Measurements from ENCODE around the gene LRRC1.
A peak's percentile ranks its signal among the peaks of the same experiment; 100 is the strongest.

The LRRC1 gene

GRCh38 chr6:53924821-53925422, 130.1 kb downstream of the LRRC1 start:
- DNase-seq (ENCODE audit: low read depth): no peak

DNA sequence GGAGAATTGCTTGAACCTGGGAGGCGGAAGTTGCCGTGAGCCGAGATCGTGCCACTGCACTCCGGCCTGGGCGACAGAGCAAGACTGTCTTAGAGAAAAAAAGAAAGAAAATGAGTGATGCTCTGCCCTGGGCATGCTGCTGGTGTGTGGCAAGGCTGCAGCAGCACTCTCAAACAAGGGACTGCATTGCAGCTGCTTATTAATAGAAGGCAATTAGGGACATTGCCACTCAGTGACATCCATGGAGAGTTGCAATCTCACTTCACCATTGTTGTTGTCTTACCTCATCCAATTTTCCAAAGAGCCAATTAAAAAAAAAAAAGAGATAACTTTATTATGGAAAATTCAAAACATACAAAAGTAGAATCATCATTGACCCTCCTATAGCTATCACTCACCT, 131.1 kb downstream of the LRRC1 start:
- no peak for DNase-seq (ENCODE audit: low read depth)

- peak; percentile 73 for DNase-seq (ENCODE audit: low read depth)
Observed at GRCh38 chr6:53926505-53926904, 131.7 kb downstream of the LRRC1 start.

- no peak for DNase-seq (ENCODE audit: low read depth)
Observed at GRCh38 chr6:53928641-53929040, 133.8 kb downstream of the LRRC1 start.

GRCh38 chr6:53929041-53929820, 134.4 kb downstream of the LRRC1 start:
- peak; percentile 25 for DNase-seq (ENCODE audit: low read depth)

DNA sequence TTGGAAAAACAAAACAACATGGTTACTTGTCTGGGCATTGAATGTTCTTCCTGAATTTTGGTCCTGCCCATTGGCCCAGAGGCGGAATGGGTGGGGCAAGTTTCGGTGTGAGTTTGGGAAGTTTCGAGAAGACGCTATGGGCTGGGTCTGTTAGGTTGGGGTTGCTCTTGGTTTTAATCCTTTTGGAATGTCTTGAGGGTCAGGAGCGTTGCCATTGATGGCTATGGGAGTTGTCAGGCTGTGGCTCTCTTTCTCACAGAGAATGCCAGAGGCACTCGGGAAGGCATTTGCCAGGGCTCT, 135.0 kb downstream of the LRRC1 start:
- no peak for DNase-seq (ENCODE audit: low read depth)

DNA sequence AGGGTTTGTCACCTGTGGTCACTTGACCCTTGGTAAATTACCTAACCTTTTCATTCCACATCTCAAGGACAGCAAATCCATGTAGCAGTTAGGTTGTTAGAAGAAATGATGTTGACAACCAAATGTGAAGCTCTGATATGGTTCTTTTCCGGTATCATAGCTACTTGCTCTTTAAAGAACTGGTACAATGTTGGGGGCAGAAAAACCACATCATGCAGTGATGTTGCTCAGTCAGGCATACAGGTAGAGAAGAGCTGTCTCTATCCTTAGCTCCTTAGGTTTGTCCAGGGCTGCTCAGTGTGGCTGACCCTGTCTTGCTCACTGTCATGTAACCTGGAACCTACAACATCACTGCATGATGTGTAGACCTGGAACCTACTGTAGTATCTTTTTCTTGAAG, 135.5 kb downstream of the LRRC1 start:
- DNase-seq (ENCODE audit: low read depth): no peak

DNA sequence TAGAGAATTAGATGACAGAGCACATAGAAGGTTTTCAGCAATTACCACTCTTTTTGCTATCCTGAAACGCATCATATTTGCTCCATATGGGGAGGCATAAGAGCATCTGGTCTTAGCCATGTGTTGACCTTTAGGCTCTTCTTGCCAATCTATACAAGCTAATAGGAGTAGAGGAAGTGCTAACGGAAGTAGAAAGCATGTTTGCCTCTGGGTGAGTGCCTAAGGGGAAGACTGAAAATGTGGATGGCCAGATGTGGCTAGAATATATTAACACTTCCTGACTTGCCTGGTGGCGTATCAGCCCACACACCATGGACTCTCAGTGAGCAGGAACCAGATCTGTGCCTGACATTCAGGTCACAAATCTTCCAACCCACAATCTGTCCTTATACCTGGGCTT, 136.3 kb downstream of the LRRC1 start:
- DNase-seq (ENCODE audit: low read depth): no peak

GRCh38 chr6:53932516-53932915, 137.7 kb downstream of the LRRC1 start:
- DNase-seq (ENCODE audit: low read depth): no peak

- DNase-seq (ENCODE audit: low read depth): no peak
Observed at GRCh38 chr6:53934023-53934422, 139.2 kb downstream of the LRRC1 start.

- DNase-seq (ENCODE audit: low read depth): no peak
Observed at GRCh38 chr6:53937461-53937860, 142.7 kb downstream of the LRRC1 start.

- DNase-seq (ENCODE audit: low read depth): peak; percentile 65
Observed at GRCh38 chr6:53938810-53939209, 144.0 kb downstream of the LRRC1 start.

GRCh38 chr6:53939830-53940229, 145.0 kb downstream of the LRRC1 start:
- DNase-seq (ENCODE audit: low read depth): no peak

DNA sequence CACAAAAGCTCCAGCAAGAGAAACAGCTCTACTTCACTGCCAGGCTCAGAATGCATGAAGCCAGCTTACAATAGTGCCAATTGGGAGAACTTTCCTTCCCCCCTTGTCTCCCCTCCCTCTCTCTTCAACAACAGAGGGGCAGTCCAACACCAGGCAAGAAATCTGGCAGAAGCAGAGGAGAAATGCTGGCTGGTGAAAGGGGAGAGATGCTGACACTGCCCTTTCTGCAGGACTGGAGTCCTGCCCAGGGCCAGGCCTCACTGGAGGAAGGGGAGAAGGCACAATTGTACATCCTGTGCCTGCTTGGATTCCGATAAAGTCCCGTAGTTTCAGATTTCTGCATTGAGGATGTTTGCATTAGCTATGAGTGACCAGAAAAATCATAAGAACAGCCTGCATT, 148.6 kb downstream of the LRRC1 start:
- no peak for DNase-seq (ENCODE audit: low read depth)

- no peak for DNase-seq (ENCODE audit: low read depth)
Observed at GRCh38 chr6:53944091-53944490, 149.3 kb downstream of the LRRC1 start.

- no peak for DNase-seq (ENCODE audit: low read depth)
Observed at GRCh38 chr6:53944543-53944942, 149.7 kb downstream of the LRRC1 start.

DNA sequence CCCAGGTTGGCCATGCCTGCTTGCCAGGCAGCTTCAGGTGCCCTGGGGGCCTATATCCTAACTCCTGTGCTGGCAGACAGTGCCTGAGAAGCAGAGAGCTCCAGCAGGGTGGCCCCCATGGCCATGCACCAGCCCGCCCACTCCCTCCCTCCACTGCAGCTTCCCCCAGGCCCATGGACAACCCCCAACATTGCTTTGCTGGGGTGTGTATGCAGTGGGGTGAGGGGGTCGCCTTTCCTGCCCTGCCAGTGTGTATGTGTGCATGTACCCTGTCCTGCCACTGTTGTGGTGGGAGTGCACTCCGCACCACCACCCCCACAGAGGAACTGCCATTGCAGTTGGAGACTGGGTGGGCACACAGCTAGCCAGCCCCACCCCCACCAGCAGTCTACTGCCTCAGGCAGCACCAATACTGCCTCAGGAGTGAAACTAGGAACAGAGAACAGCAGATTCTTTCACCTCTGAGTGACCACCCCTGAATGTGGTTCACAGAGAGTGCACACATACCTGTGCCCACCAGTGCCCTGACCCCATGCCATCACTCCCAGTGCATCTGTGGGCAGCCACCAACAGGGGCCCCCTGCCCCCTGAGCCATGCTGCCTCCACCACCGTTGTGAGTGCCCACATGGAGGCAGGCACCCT, 151.1 kb downstream of the LRRC1 start:
- no peak for DNase-seq (ENCODE audit: low read depth)

DNA sequence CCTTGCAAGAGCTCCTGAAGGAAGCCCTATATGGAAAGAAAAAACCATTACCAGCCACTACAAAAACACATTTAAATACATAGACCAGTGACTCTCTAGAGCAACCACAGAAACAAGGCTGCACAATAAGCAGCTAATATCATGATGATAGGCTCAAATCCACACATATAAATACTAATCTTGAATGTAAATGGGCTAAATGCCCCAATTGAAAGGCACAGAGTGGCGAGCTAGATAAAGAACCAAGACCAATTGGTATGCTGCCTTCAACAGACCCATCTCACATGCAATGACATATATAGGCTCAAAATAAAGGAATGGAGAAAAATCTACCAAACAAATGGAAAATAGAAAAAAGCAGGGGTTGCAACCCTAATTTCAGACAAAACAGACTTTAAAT, 153.0 kb downstream of the LRRC1 start:
- DNase-seq (ENCODE audit: low read depth): no peak

GRCh38 chr6:53951383-53951782, 156.6 kb downstream of the LRRC1 start:
- DNase-seq (ENCODE audit: low read depth): no peak

DNA sequence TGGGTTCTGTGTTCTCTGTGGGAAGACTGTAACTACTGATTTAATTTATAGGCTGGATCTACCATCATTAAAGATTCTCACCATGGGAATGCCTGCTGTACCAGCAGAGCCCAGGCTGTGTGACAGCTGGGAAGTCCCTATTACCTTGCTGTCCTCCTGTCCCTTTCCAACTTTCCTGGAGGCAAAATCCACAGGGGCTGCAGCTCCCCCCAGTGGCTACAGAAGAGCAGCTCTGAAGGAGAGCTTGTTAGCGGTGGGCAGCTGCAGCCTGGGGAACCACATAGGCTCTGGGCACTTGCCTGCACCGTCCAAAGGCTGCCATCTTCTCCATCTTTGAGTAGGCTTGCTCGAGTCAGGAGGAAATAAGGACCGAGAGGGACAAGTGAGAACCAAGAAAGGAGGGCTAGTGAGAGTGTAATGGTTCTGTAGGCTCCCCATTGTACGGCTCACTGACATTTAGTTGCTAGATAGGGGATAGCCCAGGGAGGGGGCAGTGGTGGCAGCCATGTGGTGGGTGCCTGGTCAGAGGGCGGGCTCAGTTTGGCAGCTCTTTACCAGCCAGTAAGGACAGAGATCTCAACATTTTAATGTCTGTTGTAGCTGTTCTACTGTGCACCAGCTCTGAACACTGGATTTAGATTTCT, 161.4 kb downstream of the LRRC1 start:
- DNase-seq (ENCODE audit: low read depth): peak; percentile 70

DNA sequence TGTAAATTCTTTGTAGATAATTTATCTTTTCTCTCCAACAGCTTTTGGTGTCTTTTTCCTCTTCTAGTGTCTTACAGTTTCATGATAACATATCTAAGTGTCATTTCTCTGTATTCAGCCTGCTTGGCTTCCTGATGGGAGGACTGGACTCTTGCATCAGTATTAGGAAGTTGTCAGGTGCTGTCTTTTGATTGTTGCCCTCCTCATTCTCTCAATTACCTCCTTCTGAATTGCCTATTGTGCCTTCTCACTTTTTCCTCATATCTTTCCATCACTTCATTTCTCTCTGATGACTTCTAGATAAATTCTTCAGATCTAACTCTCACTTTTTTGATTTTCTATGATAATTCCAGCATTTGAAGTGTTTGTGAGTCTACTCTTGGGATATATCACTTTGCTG, 162.0 kb downstream of the LRRC1 start:
- no peak for DNase-seq (ENCODE audit: low read depth)

GRCh38 chr6:53959717-53960116, 164.9 kb downstream of the LRRC1 start:
- peak; percentile 38 for DNase-seq (ENCODE audit: low read depth)

DNA sequence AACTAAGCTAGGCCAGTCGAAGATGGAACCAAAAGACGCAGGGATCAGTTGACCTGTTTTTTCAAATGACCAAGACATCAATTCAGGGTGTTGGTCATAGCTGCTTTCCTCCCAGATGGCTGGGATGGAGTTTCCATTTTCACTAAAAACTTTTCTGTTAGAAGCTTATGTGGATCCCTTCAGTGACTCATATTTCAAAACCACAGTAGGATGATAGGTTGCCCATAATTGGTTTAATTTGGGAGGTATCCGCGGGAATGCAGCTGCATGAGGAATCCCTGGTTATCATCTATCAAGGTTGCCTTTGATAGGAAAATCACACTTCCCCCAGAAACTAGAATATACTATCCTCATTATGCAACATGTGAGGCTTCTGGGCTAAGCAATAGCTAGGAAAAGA, 165.5 kb downstream of the LRRC1 start:
- DNase-seq (ENCODE audit: low read depth): peak; percentile 40
